ENCODE results near the gene ANKK1.

ANKK1 gene

DNA sequence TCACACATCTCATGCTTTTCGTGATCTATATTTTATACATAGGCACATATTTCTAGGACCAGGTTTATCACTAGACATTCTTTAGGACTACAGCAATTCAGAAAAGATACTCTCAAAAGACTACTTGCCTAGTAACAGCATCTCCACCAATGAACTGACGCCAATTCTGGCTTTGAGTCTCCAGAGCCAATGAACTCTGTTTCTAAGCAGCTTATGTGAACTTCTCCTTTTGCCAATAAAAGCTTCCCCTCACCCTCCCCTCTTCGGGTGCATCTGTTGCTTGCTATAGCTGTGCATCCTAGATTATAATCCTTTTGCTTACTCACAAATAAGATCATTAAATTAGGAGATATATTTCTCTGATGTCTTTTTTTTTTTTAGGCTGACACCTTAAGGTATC is 11.4 kb upstream of the ANKK1 start:
- in situ Hi-C loops (cut with HindIII; ENCODE audit: low sequenced_read_pairs): loop anchor here (5.0 kb wide), 1 partner anchor 76 kb away; no protein-coding TSS in a partner anchor

DNA sequence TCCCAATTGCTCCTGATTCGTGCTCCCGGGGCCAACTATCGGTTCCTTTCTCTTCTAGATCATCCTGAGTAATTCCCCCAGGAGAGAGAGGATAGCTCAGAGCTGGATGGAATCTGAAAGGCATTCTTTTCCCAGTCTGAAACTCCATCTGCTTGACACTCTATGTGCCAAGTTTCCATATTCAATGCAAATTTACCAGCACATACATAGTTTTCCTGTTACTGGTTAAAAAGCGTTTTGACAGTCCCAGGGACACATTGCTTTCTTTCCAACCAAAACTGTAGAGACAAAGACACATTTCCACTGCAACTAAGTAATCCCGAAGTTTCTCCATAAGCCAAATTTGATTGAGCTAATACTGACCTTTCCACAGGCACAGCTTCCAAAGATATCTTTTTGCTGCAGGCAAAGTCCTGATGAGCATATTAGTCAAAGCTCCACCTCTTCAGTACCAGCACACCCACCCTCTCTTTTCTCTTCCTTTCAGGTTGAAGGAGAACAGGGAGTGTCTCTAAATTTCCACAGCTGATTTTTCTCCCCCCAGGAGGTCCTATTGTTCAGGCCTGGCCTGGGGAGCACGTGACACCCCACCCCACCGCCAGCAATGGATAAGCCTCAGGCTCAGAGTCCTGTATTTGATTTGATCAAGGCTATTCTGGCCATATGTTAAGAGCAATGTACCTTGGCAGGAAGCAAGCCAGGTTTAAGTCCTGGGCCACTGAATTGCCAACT is 9.7 kb upstream of the ANKK1 start:
- in situ Hi-C loops (cut with HindIII; ENCODE audit: low sequenced_read_pairs): loop anchor here (5.0 kb wide), 1 partner anchor 74 kb away; no protein-coding TSS in a partner anchor

DNA sequence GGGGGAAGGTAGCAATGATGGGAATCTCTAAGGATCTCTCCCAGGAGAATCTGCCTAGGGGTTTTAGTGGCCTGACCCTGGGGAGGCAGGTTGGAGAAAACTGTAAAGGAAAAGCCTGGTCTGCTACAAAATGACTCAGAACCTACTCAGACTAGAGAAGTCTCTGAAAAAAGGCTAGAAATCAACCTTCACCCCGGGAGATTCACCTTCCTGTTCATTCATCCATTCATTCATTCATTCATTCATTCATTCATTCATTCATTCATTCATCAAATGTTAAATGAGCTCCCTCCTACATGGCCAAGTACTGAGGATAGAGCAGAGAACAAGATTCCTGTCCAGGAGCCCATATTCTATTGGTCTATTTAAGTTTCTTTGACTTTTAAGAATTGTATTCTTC is 8.9 kb upstream of the ANKK1 start:
- in situ Hi-C loops (cut with HindIII; ENCODE audit: low sequenced_read_pairs): loop anchor here (5.0 kb wide), 1 partner anchor 74 kb away; no protein-coding TSS in a partner anchor

DNA sequence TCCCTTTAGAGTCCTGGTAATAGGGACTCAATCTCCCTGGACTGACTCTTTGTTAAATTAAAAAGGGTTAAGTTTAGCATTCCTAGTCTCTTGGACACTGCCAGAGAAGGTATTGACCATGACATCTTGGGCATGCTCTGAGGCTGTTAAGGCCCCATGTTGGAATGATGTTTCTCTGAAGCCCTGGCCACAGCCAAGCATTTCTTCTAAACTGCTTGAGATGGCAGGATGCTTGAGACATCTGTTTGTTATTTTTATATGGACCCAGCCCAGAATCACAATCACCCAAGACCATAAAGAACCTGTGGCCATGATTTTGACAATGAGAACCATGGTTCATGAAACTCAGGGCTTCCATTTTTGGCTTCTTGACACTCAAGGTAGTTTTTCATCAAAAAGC is 5.5 kb upstream of the ANKK1 start:
- in situ Hi-C loops (cut with HindIII; ENCODE audit: low sequenced_read_pairs): no loop called here

DNA sequence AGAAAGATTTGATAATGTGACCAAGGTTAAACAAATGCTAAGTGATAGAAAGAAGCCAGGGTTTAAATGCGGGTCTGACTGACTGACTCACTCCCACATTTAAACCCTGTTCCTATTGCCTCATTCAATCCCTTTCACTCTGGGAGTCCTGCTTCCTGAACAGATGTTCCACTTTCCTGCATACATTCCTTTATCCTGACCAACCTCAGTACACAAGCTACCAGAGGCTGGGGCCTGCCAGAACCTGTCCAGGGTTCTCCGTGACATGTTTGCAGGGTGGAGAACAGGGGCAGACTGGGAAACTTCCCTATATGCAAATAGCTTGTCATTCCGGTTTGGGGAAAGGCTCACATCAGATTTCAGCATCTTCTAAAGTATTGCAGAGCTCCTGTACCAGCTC is 3.0 kb upstream of the ANKK1 start:
- in situ Hi-C loops (cut with HindIII; ENCODE audit: low sequenced_read_pairs): no loop called here

- in situ Hi-C loops (cut with HindIII; ENCODE audit: low sequenced_read_pairs): no loop called here
Observed at GRCh38 chr11:113385749-113386148, 1.8 kb upstream of the ANKK1 start.

DNA sequence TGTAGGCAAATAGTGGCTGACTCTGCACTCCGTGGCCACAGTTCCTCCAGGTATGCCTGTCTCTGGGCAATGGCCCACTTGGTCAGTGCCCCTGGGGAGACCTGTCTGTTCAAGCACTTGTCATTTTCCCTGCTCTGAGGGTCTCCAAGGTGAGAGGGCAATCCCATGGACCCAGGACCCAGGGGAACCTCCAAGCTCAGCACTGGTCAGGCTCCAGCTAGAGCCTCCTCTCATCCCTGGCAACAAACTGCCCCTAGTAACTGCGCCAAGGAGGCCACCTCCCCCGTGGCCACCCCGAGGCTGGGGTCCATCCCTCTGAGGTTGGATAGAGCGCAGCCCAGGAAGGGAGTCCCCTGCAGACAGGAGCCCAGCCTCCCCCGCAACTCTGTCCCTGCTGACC is 713 bp upstream of the ANKK1 start:
- in situ Hi-C loops (cut with HindIII; ENCODE audit: low sequenced_read_pairs): no loop called here

DNA sequence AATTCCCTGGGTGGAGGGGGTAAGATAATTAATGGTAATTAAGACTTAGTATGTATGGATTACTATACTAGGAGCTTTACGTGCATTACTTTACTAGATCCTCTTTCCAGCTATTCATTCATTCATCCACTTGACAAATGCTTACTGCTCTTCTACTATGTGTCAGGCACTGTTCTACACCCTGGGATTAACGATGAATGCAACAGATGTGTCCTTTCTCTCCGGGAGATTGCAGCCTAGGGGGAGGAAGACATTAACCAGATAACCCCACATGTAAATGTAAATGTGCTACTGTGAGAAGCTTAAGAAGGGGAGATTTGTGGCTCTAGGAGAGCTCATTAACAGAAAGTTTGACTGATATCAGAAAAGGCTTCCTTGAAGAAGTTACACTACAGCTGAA is 1.7 kb downstream of the ANKK1 start:
- in situ Hi-C loops (cut with HindIII; ENCODE audit: low sequenced_read_pairs): no loop called here

- in situ Hi-C loops (cut with HindIII; ENCODE audit: low sequenced_read_pairs): no loop called here
Observed at GRCh38 chr11:113392236-113392921, 4.8 kb downstream of the ANKK1 start.

- in situ Hi-C loops (cut with HindIII; ENCODE audit: low sequenced_read_pairs): no loop called here
Observed at GRCh38 chr11:113393501-113393985, 6.0 kb downstream of the ANKK1 start.

GRCh38 chr11:113394919-113395318 is 7.3 kb downstream of the ANKK1 start:
- in situ Hi-C loops (cut with HindIII; ENCODE audit: low sequenced_read_pairs): no loop called here

GRCh38 chr11:113395782-113396336 is 8.3 kb downstream of the ANKK1 start:
- in situ Hi-C loops (cut with HindIII; ENCODE audit: low sequenced_read_pairs): no loop called here

- in situ Hi-C loops (cut with HindIII; ENCODE audit: low sequenced_read_pairs): no loop called here
Observed at GRCh38 chr11:113396690-113397089, 9.1 kb downstream of the ANKK1 start.

DNA sequence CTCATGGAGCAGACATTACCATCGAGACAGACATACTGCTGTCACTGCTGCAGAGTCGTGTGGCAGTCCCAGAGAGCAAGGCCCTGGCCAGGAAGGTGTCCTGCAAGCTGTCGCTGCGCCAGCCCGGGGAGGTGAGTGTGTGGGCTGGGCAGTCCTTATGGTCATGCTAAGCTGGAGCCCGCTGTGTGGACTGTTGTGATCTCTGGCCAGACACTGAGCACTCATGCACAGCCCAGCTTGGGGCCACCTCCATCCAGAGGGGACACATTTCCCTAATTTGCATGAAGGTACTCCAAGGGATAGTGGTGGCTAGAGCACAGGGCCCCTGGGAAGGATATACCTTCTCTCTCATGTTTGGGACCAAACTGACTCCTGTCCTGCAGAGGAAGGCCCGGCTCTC is 9.6 kb downstream of the ANKK1 start:
- in situ Hi-C loops (cut with HindIII; ENCODE audit: low sequenced_read_pairs): no loop called here

DNA sequence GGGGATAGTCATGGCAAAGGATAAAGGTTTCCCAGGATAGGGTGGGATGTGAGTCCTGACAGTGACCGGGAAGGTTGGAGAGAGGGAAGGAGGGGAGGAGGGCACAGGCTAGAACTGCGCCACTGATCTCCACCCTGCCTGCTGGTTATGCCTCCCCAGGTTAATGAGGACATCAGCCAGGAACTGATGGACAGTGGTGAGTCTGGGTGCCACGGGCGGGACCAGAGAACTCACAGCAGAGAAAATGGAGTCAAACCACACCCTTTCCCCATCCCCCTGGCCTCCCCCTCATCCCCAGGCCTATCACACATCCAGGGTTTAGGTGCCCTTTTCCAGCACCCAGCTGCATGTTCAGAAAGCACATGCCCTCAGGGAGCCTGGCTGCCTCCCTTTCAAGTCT is 10.2 kb downstream of the ANKK1 start:
- in situ Hi-C loops (cut with HindIII; ENCODE audit: low sequenced_read_pairs): no loop called here

DNA sequence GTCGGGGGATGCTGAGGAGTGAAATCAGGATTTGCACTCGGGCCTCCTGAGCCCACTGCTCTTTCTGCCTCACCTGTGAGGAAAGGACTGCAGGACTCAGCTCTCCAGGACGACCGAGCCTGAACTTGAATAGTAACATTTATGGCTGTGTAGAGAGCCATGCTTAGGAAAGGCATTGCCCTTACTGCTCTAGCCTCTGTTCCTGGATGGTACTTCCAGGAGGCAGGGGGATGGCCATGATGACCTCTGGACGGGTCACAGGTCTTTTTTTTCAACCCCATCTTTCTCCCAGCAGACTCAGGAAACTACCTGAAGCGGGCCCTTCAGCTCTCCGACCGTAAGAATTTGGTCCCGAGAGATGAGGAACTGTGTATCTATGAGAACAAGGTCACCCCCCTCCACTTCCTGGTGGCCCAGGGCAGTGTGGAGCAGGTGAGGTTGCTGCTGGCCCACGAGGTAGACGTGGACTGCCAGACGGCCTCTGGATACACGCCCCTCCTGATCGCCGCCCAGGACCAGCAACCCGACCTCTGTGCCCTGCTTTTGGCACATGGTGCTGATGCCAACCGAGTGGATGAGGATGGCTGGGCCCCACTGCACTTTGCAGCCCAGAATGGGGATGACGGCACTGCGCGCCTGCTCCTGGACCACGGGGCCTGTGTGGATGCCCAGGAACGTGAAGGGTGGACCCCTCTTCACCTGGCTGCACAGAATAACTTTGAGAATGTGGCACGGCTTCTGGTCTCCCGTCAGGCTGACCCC is 11.3 kb downstream of the ANKK1 start:
- in situ Hi-C loops (cut with HindIII; ENCODE audit: low sequenced_read_pairs): no loop called here

GRCh38 chr11:113400631-113401230 is 13.2 kb downstream of the ANKK1 start:
- in situ Hi-C loops (cut with HindIII; ENCODE audit: low sequenced_read_pairs): no loop called here

- in situ Hi-C loops (cut with HindIII; ENCODE audit: low sequenced_read_pairs): no loop called here
Observed at GRCh38 chr11:113401718-113402117, 14.1 kb downstream of the ANKK1 start.

- in situ Hi-C loops (cut with HindIII; ENCODE audit: low sequenced_read_pairs): no loop called here
Observed at GRCh38 chr11:113404859-113405430, 17.4 kb downstream of the ANKK1 start.

DNA sequence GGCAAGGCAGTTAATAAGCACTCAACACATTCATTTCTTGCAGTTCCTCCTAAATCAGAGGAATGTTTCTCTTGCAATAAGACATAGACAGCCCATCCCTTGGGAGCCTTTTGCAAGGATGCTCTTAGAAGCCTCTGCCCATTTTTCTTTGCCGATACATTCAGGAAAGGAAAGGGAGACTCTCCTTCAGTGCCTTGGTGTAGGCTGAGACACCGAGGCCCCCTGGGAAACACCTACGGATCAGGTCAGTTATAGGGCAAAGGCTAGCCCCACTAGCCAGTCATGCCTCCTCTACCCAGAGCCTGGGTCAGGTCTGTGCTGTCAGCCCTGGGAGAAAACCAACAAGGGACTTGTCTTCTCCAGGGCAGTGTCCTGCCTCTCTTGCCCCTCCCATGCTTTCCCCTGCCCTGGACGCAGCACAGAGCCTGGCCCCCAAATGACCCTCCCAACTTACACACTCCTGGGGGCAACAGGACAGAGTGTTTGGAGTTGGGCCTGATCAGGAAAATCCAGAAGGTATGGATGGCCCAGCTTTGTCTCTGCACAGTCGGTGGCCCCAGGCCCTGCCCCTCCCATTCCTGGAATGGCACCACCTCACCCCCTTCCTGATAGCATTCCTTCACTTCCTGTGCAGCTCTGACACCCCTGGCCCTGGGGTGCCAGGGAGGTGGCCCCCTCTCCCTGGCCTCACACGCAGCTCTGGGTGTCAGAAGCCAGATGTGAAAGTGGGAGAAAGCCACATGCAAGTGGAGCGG is 18.3 kb downstream of the ANKK1 start:
- in situ Hi-C loops (cut with HindIII; ENCODE audit: low sequenced_read_pairs): no loop called here
